Thyroid gland (tissue), 4 donors: Measurements from ENCODE around the gene TPRX2.

Source experiments
- CTCF ChIP-seq, 6 experiments: fragments of 200-600 bp in 3 of 6; fragments of 450-650 bp in 3 of 6; sonication (generic) in 3 of 6; IDR thresholded peaks; one replicate each; pipeline ENCODE4 v1.5.1; 2016 to 2019; ENCODE audit warnings: antibody characterized with exemption in 6 of 6, mild to moderate bottlenecking in 2 of 6, inconsistent platforms in 1 of 6, moderate library complexity in 1 of 6
- POLR2A ChIP-seq, 2 donors: fragments of 450-650 bp; IDR thresholded peaks; one replicate each; pipeline ENCODE4 v1.6.1; 2017; ENCODE audit warnings: antibody characterized with exemption in 2 of 2, mild to moderate bottlenecking in 2 of 2, moderate library complexity in 1 of 2

GRCh38 chr19:47824396-47824795 is 34.6 kb upstream of the TPRX2 start:
- TF ChIP-seq CTCF (IDR thresholded peaks at IDR 0.05) (no peak), POLR2A (IDR thresholded peaks at IDR 0.05) (no peak)
